Stimulated activated CD8-positive, alpha-beta memory T cell treated with anti-CD3 and anti-CD28 coated beads, Interleukin-12 subunit alpha, Interleukin-12 subunit beta, amount 100 ng/mL, for 4 hours (primary cell): ENCODE measurements around the gene SLC5A6.

Experiments
- DNase-seq: peaks from one replicate; pipeline ENCODE4 v3.0.0-alpha.2; 2020; ENCODE audit warnings: low read depth

Gene SLC5A6

GRCh38 chr2:27175330-27175729, 36.7 kb downstream of the SLC5A6 start:
- no peak for DNase-seq

GRCh38 chr2:27174638-27175037, 37.4 kb downstream of the SLC5A6 start:
- DNase-seq = no peak

- DNase-seq = no peak
Measured at GRCh38 chr2:27171351-27171848, 40.7 kb downstream of the SLC5A6 start.

- no peak for DNase-seq
Measured at GRCh38 chr2:27170581-27171337, 41.3 kb downstream of the SLC5A6 start.

- no peak for DNase-seq
Measured at GRCh38 chr2:27164960-27165763, 46.9 kb downstream of the SLC5A6 start.

GRCh38 chr2:27162151-27163121, 49.6 kb downstream of the SLC5A6 start:
- DNase-seq = no peak

DNA sequence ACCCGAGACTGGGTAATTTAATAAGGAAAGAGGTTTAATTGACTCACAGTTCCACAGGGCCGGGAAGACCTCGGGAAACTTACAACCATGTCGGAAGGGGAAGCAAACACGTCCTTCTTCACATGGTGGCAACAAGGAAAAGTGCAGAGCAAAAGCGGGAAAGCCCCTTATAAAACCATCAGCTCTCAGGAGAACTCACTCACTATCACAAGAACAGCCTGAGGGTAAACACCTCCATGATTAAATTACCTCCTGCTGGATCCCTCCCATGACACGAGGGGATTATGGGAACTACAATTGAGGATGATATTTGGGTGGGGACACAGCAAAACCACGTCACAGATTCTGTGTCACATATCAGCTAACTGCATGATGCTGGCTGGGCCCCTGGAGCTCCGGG, 51.9 kb downstream of the SLC5A6 start:
- no peak for DNase-seq

- no peak for DNase-seq
Measured at GRCh38 chr2:27159271-27159670, 52.8 kb downstream of the SLC5A6 start.

- no peak for DNase-seq
Measured at GRCh38 chr2:27158468-27158867, 53.6 kb downstream of the SLC5A6 start.

- no peak for DNase-seq
Measured at GRCh38 chr2:27155069-27155520, 57.0 kb downstream of the SLC5A6 start.

DNA sequence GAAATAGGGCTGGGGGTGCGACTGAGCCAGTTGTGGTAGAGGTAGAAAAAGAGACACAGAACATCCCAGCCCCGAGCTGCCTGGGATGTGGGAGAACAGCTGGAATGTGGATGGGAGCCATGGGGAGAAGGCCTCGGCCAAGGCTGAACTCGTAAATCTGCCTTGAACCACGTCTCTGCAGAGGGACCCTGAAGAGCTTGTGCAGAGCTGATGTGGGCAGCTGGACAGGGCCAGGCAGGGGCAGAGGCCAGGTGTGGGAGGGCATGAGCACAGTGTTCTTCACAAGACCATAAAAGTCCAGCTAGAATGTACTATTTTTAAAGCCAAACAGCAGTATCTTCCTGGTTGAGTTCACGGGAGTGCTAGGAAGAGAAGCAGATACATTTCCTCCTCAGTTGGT, 57.6 kb downstream of the SLC5A6 start:
- no peak for DNase-seq

GRCh38 chr2:27152796-27153464, 59.1 kb downstream of the SLC5A6 start:
- no peak for DNase-seq

DNA sequence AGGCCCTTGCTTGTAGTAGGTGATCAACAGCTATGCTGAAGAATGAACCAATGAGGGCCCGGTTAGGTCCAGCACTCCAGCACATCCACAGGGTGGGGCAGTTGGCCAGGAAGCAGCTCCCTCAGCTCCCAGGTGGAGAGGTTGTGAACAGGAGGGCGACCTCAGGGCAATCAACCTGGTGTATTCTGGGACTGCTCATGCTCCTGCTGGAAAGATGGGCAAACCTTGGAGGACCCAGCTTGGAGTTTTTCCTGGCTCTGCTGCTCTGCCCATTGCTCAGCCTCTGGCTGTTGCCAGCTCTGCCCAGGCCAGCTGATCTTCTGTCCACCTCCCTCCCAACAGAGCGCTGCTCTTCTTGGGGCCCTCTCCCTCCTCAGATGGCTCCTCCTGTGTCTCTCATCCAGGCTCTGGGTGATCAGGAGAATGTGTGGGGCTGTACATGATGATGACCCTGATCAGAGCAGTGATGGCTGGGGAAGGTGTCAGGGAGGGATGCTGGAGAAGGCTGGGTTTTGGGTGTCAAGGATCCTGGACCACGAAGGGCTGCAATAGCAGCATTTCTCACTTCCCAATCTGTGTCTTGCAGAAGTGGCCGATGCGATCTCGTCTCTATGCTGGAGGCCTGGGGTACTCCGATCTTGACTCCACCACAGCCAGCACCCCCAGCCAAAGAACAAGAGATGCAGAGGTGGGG, 59.8 kb downstream of the SLC5A6 start:
- no peak for DNase-seq

- no peak for DNase-seq
Measured at GRCh38 chr2:27150639-27151230, 61.3 kb downstream of the SLC5A6 start.
